Measurements from ENCODE around the gene LONP1. TPM values are rescaled to one million over a fixed set of nuclear protein-coding genes. Genes with fewer than 3 reads are reported as not detected.
A peak's percentile ranks its signal among the peaks of the same experiment; 100 is the strongest.

Gene LONP1
- total and polyA plus RNA-seq, 10 donors: 29.2 to 65.8 (median 46.1) TPM

DNA sequence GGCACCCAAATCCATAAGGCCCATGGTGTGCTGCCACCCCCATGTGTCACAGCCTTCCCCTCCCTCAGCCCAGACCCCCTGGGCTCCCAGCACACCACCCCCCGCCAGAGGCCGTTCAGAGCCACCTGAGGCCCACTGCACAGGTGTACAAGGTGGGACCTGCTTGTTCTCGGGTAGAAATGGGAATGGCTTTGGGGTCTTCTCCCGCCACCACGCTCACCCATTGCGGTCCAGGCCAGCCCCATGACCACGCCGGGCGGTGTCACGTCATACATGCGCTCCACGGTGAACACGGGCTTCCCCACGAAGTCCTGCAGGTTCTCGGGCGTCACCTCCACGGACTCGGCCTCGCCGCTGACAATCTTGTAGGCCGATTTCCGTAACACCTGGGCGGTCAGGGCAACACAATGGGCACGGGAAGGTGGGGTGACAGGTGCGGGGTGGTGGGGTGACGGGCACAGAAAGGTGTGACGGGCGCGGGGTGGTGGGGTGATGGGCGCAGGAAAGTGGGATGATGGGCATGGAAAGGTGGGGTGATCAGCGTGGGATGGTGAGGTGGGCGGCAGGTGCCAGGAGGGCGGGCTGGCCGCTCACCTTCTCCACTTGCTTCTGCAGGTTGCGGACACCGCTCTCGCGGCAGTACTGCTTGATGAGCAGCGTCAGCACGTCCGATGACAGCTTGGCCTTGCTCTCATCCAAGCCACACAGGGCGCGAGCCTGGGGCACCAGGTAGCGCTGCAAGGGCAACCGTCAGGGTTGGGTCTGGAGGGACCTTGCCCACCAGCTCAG is 25.6 kb downstream of the LONP1 start:
- H3K27me3 ChIP-seq (replicated peaks in 1 of 7): no peaks in the 10 kb centered on the region
- peaks cover 4 to 82% (median 71%) of the 10 kb centered on the region in 6 donors for H3K36me3 ChIP-seq
- WGBS, 5 donors: 89 to 93% (median 90%) methylated on average over 37 to 45 of the region's 45 CpGs
- H3K4me3 ChIP-seq: no peak overlapping the region
- peak overlapping the region in 1 of 8 donors; percentile 92 for H3K27ac ChIP-seq
- TF ChIP-seq POLR2A (IDR thresholded peaks at IDR 0.05): no peak
- TF ChIP-seq POLR2AphosphoS5 (IDR thresholded peaks at IDR 0.05): peak in 2 of 3 donors; percentile 23 to 51
- TF ChIP-seq, protein P1, sequence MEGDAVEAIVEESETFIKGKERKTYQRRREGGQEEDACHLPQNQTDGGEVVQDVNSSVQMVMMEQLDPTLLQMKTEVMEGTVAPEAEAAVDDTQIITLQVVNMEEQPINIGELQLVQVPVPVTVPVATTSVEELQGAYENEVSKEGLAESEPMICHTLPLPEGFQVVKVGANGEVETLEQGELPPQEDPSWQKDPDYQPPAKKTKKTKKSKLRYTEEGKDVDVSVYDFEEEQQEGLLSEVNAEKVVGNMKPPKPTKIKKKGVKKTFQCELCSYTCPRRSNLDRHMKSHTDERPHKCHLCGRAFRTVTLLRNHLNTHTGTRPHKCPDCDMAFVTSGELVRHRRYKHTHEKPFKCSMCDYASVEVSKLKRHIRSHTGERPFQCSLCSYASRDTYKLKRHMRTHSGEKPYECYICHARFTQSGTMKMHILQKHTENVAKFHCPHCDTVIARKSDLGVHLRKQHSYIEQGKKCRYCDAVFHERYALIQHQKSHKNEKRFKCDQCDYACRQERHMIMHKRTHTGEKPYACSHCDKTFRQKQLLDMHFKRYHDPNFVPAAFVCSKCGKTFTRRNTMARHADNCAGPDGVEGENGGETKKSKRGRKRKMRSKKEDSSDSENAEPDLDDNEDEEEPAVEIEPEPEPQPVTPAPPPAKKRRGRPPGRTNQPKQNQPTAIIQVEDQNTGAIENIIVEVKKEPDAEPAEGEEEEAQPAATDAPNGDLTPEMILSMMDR (IDR thresholded peaks at IDR 0.05 in 8 of 11, conservative IDR thresholded peaks at IDR 0.05 in 3 of 11): no peak
- no peaks in the 10 kb centered on the region for H3K9me3 ChIP-seq
- DNase-seq: peak; percentile 79
- peaks cover 8 to 51% (median 39%) of the 10 kb centered on the region in 6 donors for H3K4me1 ChIP-seq
- intact Hi-C loops (cut with DNase I; ENCODE audit: low total_unique reads): no loop called here

DNA sequence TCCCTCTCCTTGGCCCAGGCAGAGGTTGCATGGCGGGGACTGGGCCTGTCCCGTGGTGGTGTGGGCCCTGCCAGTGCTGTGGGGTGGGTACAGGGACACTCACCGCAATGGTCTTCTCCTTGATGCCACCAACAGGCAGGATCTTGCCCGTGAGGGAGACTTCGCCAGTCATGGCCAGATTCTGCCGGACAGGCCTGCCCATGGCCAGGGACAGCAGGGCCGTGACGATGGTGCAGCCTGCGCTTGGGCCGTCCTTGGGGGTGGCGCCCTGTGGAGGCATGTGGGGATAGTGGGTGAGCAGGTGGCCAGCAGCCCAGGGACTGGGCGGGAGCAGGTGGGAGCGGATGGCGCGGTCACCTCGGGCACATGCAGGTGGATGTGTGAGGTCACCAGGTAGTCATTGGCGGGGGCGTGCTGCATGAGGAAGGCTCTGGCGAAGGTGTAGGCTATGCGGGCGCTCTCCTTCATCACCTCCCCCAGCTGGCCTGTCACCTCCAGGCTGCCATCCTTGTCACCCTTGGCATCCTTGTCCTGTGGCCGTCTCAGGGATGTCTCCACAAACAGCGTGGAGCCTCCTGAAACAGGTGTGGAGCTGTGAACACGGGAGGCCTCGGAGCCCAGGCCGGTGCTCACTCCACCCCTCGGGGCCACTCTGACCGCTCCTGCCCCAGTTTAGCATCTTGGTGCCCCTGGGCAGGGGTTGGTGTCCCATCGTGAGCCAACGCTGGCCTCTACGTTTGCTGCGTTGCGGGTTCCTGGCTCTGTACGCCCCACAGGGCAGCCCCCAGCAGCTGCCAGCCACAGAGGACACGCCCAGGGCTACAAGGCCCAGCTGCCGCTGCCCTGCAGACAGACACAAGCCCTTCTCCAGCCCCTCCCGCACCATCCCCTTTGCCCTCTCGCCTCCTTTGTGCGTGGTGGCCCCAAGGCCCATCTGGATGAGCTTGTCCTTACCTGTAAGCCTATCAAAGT is 26.5 kb downstream of the LONP1 start:
- H3K27me3 ChIP-seq (replicated peaks in 1 of 7): no peaks in the 10 kb centered on the region
- H3K4me1 ChIP-seq: peaks cover 8 to 54% (median 41%) of the 10 kb centered on the region in 6 donors
- TF ChIP-seq POLR2AphosphoS5 (IDR thresholded peaks at IDR 0.05): peak; percentile 46 to 77 (median 53)
- TF ChIP-seq, protein P1 (IDR thresholded peaks at IDR 0.05 in 8 of 11, conservative IDR thresholded peaks at IDR 0.05 in 3 of 11): no peak
- peak; percentile 80 for DNase-seq
- H3K9me3 ChIP-seq: no peaks in the 10 kb centered on the region
- peaks cover 4 to 73% (median 62%) of the 10 kb centered on the region in 6 donors for H3K36me3 ChIP-seq
- H3K4me3 ChIP-seq: no peak overlapping the region
- intact Hi-C loops (cut with DNase I; ENCODE audit: low total_unique reads): no loop called here
- peak overlapping the region in 3 of 8 donors; percentile 92 to 94 (median 94) for H3K27ac ChIP-seq
- WGBS, 5 donors: 79 to 88% (median 84%) methylated on average over 30 to 39 of the region's 39 CpGs

DNA sequence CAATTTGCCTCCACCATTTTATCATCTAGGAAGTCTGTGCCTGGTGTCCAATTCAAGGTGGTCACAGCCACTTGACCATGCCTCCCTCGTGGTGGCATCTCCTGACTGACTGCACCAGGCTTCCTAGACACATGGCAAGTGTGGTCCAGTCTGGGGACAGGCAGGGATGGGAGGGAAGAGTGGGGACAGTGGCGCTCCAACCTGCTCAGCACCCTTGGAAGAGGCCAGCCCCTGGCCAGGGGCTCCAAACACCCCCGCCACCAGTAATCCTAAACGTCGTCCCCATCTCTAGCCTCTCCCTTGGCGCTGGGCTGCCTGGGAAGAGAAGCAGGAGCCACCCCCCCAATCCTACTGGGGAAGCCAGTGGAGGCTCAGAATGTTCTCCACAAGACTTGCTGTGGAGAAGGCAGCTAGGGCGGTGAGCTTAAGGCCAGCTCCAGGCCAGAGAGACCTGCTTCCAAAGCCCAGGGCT is 27.2 kb downstream of the LONP1 start:
- Histone ChIP-seq H3K4me3 (peak overlapping the region in 1 of 8 donors; percentile 80), H3K4me1 (peaks cover 8 to 60% (median 44%) of the 10 kb centered on the region in 6 donors), H3K27ac (peak overlapping the region in 5 of 8 donors; percentile 90 to 94 (median 94)), H3K9me3 (no peaks in the 10 kb centered on the region), H3K27me3 (replicated peaks in 1 of 7) (no peaks in the 10 kb centered on the region), H3K36me3 (peaks cover 4 to 66% (median 56%) of the 10 kb centered on the region in 6 donors)
- TF ChIP-seq, protein P1 (IDR thresholded peaks at IDR 0.05 in 8 of 11, conservative IDR thresholded peaks at IDR 0.05 in 3 of 11): no peak
- TF ChIP-seq POLR2A (IDR thresholded peaks at IDR 0.05): no peak
- no peak for TF ChIP-seq POLR2AphosphoS5 (IDR thresholded peaks at IDR 0.05)
- intact Hi-C loops (cut with DNase I; ENCODE audit: low total_unique reads): no loop called here
- DNase-seq: peak; percentile 67
- WGBS, 5 donors: 80 to 91% (median 84%) methylated on average over 7 of the region's 7 CpGs
